Transverse colon (tissue), 4 donors: ENCODE measurements around the gene ARHGEF10L. TPM values are rescaled to one million over a fixed set of nuclear protein-coding genes. Genes with fewer than 3 reads are reported as not detected.
A peak's percentile ranks its signal among the peaks of the same experiment; 100 is the strongest.

Experiments used
- DNase-seq: peaks from one replicate; pipeline ENCODE4 v3.0.0-alpha.2; 2019
- H3K27ac ChIP-seq, 4 donors: fragments of 200-600 bp; sonication (generic); 2 replicates each; pipeline ENCODE4 v1.5.1; 2016 to 2018; ENCODE audit warnings: inconsistent platforms in 4 of 4
- H3K27me3 ChIP-seq: fragments of 200-600 bp; sonication (generic); 2 replicates; pipeline ENCODE4 v1.5.1; 2017; ENCODE audit warnings: inconsistent platforms
- H3K36me3 ChIP-seq, 4 donors: fragments of 200-600 bp; sonication (generic); 2 replicates each; pipeline ENCODE4 v1.5.1; 2017 to 2019; ENCODE audit warnings: inconsistent platforms in 4 of 4
- H3K4me1 ChIP-seq, 4 donors: fragments of 200-600 bp; sonication (generic); 2 replicates each; pipeline ENCODE4 v1.5.1; 2017 to 2020; ENCODE audit warnings: inconsistent platforms in 4 of 4
- H3K4me3 ChIP-seq, 4 donors: fragments of 200-600 bp; sonication (generic); 1 replicate in 1 of 4; 2 replicates in 3 of 4; pipeline versions ENCODE4 v1.5.1 to v1.6.1; 2017 to 2019; ENCODE audit warnings: inconsistent platforms in 4 of 4
- H3K9me3 ChIP-seq, 2 donors: fragments of 200-600 bp; sonication (generic); 2 replicates each; pipeline ENCODE4 v1.5.1; 2017 to 2019; ENCODE audit warnings: inconsistent platforms in 2 of 2
- EP300 ChIP-seq: sonication (generic); formaldehyde crosslinking; IDR thresholded peaks from one replicate; pipeline ENCODE4 v1.6.1; 2017; ENCODE audit warnings: antibody characterized with exemption, low read depth
- POLR2A ChIP-seq: fragments of 450-650 bp; IDR thresholded peaks from one replicate; pipeline ENCODE4 v1.6.1; 2016; ENCODE audit warnings: antibody characterized with exemption, mild to moderate bottlenecking, moderate library complexity
- POLR2AphosphoS5 ChIP-seq, 3 donors: sonication (generic); formaldehyde crosslinking; IDR thresholded peaks; one replicate each; pipeline ENCODE4 v1.6.1; 2016; ENCODE audit warnings: antibody characterized with exemption in 3 of 3
- WGBS, 2 donors: methylation state at CpG; one replicate each; pipeline ENCODE4 v1.1.5; 2018; ENCODE audit warnings: low coverage in 1 of 2; 5-methylcytosine and 5-hydroxymethylcytosine counted together
- in situ Hi-C, 4 donors: fragments of 200-750 bp; cut with MboI; loops; one replicate each; pipeline versions ENCODE4 v1.15.0 to v1.15.1; 2017; ENCODE audit warnings: low sequenced_read_pairs in 3 of 4, low pct_ligation_motif_present in 1 of 4, low pct_unique_long_range_greater_than_20kb in 1 of 4
- intact Hi-C: fragments of 100-400 bp; cut with DNase I; formaldehyde crosslinking; loops from one replicate; pipeline ENCODE4 v1.15.1; 2023; ENCODE audit warnings: low total_unique reads
- total RNA-seq, 4 donors: library from RNA; depleted of rRNA; stranded (reverse); fragments of >200 nt; gene quantifications; one replicate each; pipeline ENCODE4 v1.1.0, GENCODE V29; 2016
- TF ChIP-seq, protein P1 (sequence below), 5 experiments: fragments of 200-600 bp in 3 of 5; fragments of 450-650 bp in 2 of 5; sonication (generic) in 3 of 5; IDR thresholded peaks; 1 replicate in 2 of 5; 2 replicates in 3 of 5; pipeline ENCODE4 v1.5.1; 2016 to 2017; ENCODE audit warnings: antibody characterized with exemption in 5 of 5, inconsistent platforms in 3 of 5, mild to moderate bottlenecking in 2 of 5, moderate library complexity in 1 of 5

The ARHGEF10L gene
- total RNA-seq, 4 donors from 2014 or later, result 115 to 326 (median 199) TPM

DNA sequence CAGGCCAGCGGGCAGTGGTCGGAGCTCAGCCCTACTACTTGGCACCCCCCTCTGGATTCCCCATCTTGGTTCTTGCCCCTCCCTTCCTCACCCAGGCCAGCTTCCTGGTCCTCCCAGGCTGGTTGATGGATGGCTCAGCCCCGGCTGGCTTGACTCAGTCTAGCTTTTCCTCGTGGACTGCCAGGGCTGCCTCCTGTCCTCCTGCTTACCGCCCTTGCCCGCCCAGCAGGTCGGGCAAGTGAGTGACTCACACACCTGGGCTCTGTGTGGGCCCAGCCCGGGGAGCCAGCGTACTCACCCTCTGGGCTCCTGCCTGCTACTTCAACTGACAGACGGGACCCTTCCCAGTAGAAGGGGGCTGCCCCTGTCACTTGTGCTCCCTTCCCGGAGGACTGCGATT is 19.5 kb upstream of the ARHGEF10L start:
- no peaks in the 10 kb centered on the region for H3K36me3 ChIP-seq
- WGBS, 2 donors, result 31 to 40% methylated on average over 7 to 12 of the region's 12 CpGs
- H3K4me1 ChIP-seq, result peaks cover 9 to 47% (median 34%) of the 10 kb centered on the region in 4 donors
- TF ChIP-seq POLR2A (peak; percentile 87), POLR2AphosphoS5 (IDR thresholded peaks at IDR 0.05) (peak; percentile 42 to 95 (median 85)), EP300 (no peak)
- TF ChIP-seq, protein P1, sequence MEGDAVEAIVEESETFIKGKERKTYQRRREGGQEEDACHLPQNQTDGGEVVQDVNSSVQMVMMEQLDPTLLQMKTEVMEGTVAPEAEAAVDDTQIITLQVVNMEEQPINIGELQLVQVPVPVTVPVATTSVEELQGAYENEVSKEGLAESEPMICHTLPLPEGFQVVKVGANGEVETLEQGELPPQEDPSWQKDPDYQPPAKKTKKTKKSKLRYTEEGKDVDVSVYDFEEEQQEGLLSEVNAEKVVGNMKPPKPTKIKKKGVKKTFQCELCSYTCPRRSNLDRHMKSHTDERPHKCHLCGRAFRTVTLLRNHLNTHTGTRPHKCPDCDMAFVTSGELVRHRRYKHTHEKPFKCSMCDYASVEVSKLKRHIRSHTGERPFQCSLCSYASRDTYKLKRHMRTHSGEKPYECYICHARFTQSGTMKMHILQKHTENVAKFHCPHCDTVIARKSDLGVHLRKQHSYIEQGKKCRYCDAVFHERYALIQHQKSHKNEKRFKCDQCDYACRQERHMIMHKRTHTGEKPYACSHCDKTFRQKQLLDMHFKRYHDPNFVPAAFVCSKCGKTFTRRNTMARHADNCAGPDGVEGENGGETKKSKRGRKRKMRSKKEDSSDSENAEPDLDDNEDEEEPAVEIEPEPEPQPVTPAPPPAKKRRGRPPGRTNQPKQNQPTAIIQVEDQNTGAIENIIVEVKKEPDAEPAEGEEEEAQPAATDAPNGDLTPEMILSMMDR (IDR thresholded peaks at IDR 0.05), result no peak
- peak overlapping the region in 3 of 4 donors; percentile 28 to 40 (median 30) for H3K4me3 ChIP-seq
- intact Hi-C loops, result no loop called here
- in situ Hi-C loops, result no loop called here
- no peaks in the 10 kb centered on the region for H3K9me3 ChIP-seq
- DNase-seq, result peak; percentile 90
- peak overlapping the region; percentile 75 to 90 (median 86) for H3K27ac ChIP-seq
- H3K27me3 ChIP-seq, result no peaks in the 10 kb centered on the region

DNA sequence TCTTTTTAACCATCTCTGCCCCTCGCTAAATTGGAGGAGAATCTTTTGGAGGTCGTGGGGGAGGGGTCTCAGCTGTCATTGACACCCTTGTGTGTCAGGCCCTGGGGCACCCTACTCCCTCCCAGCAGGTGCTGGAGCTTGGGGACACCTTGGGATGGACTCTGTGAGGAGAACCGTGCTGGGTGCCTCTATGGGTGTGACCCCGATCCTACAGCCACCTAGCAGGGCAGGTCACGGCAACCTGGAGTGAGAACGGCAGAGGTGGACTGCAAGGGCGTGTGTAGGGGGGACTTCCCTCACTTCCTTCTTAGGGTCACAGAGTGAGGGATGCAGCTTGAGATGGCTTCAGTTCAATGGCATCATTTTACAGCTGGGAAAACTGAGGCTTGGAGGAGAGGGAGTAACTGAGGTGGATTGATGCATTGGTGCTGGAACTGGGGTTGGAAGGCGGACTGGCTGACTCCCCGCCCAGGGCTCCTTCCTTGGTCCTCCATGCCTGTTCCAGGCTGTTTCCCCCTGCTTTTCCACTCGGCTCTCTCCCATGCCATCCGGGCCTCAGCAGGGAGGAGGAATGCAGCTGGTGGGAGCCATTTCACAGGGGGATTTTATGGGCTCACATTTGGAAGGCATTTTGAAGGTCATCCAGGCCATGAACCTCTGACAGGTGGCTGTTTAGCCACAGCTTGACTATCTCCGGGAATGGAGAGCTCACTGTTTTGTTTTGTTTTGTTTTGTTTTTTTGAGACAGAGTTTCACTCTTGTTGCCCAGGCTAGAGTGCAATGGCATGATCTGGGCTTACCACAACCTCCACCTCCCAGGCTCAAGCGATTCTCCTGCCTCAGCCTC is 18.8 kb upstream of the ARHGEF10L start:
- 30 to 42% methylated on average over 2 to 11 of the region's 13 CpGs for WGBS, 2 donors
- H3K4me3 ChIP-seq, result peak overlapping the region in 3 of 4 donors; percentile 28 to 40 (median 30)

DNA sequence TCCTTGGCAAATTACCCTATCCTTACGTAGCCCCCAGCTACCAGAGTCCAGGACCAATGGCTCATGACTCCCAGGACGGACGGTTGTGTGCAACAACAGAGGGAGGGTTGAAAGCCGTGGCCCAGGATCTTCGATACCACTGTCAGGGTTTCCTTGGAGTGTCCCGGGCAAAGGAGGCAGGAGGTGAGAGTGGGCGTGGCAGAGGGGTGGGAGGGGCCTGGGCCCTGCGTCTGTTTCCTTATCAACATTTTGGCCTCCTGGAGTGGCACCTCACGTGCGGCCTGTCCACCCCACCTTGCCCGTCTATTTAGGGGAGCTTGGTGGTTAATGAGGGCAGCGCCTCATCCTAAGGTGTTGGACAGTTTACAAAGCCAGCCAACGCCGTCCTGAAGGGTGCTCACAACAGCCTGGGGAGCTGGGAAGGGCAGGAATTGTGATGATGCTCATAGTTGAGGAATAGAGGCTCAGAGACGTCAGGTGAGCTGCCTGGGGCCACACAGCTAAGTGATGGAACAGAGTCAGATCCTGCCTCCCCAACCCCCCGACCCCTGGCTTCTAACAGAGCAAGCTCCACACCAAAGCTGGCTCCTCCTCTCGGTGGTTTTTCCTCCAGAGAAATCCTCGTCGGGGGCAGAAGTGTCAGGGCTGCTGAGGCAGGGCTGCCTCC is 17.4 kb upstream of the ARHGEF10L start:
- in situ Hi-C loops, result no loop called here
- WGBS, 2 donors, result 53 to 80% methylated on average over 1 to 19 of the region's 19 CpGs
- TF ChIP-seq EP300 (no peak), POLR2A (peak; percentile 38), POLR2AphosphoS5 (IDR thresholded peaks at IDR 0.05) (peak in 1 of 3 donors; percentile 76)
- TF ChIP-seq, protein P1 (IDR thresholded peaks at IDR 0.05), result no peak
- Histone ChIP-seq H3K4me3 (no peak overlapping the region), H3K27ac (peak overlapping the region; percentile 75 to 90 (median 86)), H3K9me3 (no peaks in the 10 kb centered on the region), H3K27me3 (no peaks in the 10 kb centered on the region), H3K4me1 (peaks cover 12 to 40% (median 29%) of the 10 kb centered on the region in 4 donors), H3K36me3 (no peaks in the 10 kb centered on the region)
- peak; percentile 82 for DNase-seq
- intact Hi-C loops, result no loop called here

More for the DNA sequence above, 18.8 kb upstream of the ARHGEF10L start:
- TF ChIP-seq, protein P1 (IDR thresholded peaks at IDR 0.05), result peak in 2 of 5 experiments; percentile 21 to 29
- TF ChIP-seq POLR2A (peak; percentile 42), EP300 (no peak), POLR2AphosphoS5 (IDR thresholded peaks at IDR 0.05) (no peak)
- Histone ChIP-seq H3K27ac (peak overlapping the region; percentile 75 to 90 (median 86)), H3K27me3 (no peaks in the 10 kb centered on the region), H3K4me1 (peaks cover 9 to 41% (median 32%) of the 10 kb centered on the region in 4 donors), H3K36me3 (no peaks in the 10 kb centered on the region), H3K9me3 (no peaks in the 10 kb centered on the region)
- in situ Hi-C loops, result no loop called here
- intact Hi-C loops, result no loop called here
- peak; percentile 37 for DNase-seq
